ENCODE results near the gene PEPD.

DNA sequence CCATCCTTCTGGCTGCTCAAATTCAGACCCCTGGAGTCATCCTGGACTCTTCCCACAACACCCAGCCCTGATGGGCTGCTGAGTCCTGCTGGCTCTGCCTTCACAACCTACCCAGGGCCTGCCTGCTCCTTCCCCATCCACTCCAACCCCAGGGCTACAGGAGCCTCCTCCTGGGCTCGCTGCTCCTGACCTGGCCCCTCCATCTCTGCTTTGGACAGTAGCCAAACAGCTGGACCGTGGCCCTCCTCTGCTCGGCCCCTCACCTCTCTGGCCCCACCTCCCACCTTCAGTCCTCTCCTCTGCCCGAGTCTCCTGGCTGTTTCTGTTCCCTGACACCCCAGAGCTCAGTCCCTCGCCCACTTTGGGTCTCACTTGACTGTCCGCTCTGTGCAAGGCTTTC is 81.3 kb downstream of the PEPD start:
- TF ChIP-seq, protein P1, sequence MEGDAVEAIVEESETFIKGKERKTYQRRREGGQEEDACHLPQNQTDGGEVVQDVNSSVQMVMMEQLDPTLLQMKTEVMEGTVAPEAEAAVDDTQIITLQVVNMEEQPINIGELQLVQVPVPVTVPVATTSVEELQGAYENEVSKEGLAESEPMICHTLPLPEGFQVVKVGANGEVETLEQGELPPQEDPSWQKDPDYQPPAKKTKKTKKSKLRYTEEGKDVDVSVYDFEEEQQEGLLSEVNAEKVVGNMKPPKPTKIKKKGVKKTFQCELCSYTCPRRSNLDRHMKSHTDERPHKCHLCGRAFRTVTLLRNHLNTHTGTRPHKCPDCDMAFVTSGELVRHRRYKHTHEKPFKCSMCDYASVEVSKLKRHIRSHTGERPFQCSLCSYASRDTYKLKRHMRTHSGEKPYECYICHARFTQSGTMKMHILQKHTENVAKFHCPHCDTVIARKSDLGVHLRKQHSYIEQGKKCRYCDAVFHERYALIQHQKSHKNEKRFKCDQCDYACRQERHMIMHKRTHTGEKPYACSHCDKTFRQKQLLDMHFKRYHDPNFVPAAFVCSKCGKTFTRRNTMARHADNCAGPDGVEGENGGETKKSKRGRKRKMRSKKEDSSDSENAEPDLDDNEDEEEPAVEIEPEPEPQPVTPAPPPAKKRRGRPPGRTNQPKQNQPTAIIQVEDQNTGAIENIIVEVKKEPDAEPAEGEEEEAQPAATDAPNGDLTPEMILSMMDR (IDR thresholded peaks at IDR 0.05; ENCODE audit: low read length) = no peak
- no peak for TF ChIP-seq EZH2 (IDR thresholded peaks at IDR 0.05; ENCODE audit: borderline replicate concordance, low read length)

Data from OCI-LY1 (cell line).